HL-60/S4 treated with phorbol 12-myristate 13-acetate at 8.2 ng/mL for 4 days and 3 days (cell line): Measurements from ENCODE around the gene ZNF497.

Experiments
- in situ Hi-C: fragments of 300-500 bp; cut with MboI; formaldehyde crosslinking; loops from 2 replicates; pipeline ENCODE4 v1.15.0; 2022; ENCODE audit warnings: low sequenced_read_pairs

ZNF497 gene

DNA sequence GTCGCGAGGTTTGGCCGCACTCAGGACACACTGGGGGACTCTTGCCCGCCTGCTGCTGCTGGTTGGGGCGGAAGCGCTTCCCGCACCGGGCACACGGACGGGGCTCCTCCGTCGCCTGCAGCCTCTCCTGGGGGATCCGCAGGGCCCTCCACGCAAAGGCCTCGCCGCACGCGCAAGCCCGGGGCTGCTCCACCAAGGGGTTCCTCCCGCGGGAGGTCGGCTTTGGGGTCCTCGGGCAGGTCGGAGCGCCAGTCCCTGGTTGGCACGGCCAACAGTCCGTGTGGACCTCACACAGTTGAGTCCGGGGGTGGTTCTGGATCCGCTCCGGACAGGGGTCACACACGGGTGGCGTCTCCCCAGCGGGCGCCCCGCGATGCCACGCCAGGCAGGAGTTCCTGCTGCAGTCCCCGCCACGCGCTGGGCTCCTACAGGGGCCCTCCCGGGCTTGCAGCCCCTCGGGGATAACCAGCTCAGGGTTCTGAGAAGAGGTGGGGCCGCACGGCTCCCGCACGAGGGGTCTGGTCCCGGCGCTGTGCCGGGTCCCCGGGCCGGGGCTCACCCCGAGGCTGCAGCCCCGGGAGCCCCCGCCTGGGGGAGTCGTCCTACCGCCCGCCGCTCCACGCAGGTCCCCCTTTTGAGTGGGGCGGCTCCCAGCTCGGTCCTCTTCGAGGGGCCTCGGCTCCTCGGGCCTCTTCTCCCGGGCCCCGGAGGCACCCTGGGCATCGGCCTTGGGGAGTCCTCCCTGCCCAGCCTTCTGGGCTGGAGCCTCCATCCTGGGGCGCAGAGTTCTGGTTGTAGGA, 6.2 kb upstream of the ZNF497 start:
- in situ Hi-C loops = no loop called here

DNA sequence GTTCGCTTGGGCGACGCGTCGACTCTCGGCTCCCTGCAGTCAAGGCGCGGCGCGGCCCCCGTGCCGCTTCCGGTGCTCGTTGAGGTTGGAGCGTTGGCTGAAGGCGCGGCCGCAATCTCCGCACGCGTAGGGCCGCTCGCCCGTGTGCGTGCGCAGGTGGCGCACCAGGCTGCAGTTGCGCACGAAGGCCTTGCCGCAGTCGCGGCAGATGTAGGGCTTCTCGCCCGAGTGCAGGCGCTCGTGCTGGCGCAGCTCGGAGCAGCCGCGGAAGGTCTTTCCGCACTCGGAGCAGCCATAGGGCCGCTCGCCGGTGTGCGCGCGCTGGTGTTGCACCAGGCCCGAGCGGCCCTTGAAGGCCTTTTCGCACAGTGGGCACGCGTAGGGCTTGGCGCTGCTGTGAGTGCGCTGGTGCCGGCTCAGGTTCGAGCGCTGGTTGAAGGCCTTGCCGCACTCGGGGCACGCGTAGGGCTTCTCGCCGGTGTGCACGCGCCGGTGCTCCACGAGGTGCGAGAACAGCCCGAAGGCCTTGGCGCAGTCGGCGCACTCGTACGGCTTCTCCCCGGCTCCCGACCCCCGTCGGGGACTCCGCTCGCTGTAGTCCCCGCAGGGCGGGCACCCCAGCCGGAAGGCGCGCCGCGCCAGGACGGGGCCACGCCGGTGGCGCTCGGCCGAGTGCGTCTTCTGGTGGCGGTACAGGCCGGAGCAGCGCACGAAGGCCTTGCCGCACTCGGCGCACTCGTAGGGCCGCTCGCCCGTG, 5.3 kb upstream of the ZNF497 start:
- in situ Hi-C loops = no loop called here

DNA sequence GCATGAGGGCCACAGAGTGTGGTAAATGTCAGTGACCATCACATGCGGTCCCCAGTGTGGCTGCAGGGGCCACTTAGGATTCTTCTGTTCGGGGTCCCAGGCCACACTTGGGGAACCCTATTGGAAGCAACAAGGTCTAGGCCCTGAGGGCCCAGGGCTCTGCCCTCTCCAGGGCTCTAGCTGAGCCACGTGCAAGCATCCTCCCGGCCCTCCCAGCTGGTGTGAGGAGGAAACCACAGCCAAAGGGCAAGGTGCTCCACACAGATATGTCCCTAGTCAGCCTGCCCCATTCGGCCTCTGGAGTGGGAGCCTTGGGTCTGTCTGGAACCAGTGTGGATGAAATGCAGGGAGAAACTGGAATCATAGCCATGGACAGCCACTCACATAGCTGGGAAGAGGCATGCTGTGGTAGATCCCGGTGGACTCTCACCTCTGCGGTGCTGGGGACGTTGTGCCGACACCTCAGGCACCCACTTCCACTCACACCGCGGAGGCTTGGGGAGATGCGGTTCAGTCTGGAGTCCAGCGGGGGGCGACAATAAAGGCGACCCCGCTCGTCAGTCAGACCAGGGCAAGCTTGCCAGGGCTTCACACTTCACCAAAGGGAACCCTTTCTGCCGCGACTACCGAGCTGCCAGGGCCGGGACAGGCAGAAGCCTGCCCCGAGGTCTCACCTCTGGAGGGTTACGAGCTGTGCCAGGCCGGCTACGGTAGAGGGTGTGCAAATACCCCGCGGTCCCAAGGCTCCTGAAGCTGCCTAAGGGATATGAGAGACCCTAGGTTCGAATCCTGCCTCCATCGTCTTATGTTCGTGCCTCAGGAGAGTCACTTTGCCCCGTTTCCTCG, 4.3 kb upstream of the ZNF497 start:
- in situ Hi-C loops = no loop called here

DNA sequence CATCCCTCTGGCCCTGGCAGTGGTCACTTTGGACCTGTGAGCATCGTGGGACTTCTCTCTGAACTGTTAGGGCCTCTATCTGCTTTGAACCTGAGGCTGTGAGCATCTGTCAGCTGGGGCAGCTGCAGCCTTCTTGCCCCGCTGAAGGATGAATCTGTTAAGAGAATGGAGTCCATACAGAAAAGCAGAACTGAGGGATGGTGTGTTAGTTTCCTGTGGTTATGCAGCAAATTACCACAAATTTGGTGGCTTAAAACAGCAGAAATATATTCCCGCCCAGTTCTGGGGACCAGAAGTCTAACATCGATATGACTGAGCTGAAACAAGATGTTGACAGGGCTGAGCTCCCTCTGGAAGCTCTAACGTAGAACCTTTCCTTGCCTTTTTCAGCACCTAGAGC, 1.6 kb upstream of the ZNF497 start:
- in situ Hi-C loops = no loop called here

DNA sequence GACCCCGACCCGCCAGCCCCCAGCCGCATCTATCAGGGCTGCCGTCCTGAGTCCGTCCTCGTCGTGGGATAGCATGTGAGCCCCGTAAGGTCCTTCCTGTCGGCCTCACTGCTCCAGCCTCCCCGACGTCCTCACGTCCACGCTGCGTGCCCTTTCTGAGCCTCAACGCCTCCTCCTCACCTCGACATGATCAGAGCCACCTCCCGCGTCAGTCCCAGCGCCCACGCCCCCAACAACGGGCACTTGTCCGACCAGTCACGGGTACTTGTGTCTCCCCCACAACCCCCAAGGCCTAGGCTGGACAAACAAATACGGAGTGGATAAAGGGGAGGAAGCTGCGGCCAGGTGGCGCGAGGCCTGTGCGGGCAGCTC, 665 bp downstream of the ZNF497 start:
- in situ Hi-C loops = no loop called here

DNA sequence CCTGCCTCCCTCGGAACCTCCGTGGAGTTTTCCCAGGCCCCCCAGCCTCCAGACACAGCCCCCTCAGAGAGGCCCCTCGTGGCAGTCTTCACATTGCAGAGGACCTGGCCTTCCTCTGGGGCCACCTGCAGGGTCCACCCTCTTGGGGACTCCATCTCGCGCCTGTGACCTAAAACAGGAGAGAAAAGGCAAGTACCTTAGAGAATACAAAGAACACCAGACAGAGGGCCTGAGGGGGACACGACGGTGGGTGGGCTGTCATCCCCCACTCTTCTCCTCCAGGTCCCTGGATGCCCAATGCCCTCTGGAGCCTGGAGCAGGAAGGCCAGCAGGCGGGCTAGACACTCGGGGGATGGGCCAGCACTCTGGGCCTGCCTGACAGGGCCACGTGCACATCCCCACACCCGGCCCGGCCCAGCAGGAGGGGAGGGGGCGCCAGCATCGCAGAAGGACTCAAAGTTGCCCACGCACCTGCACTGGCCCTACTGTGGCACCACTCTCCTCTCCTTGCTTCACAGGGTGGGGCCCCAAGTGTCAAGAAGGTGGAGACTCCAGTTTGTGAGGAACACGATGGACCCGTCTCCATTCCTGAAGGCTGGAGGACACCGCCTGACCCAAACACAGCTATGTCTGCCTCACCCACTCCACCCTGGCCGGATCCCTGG, 4.9 kb downstream of the ZNF497 start:
- in situ Hi-C loops = no loop called here

DNA sequence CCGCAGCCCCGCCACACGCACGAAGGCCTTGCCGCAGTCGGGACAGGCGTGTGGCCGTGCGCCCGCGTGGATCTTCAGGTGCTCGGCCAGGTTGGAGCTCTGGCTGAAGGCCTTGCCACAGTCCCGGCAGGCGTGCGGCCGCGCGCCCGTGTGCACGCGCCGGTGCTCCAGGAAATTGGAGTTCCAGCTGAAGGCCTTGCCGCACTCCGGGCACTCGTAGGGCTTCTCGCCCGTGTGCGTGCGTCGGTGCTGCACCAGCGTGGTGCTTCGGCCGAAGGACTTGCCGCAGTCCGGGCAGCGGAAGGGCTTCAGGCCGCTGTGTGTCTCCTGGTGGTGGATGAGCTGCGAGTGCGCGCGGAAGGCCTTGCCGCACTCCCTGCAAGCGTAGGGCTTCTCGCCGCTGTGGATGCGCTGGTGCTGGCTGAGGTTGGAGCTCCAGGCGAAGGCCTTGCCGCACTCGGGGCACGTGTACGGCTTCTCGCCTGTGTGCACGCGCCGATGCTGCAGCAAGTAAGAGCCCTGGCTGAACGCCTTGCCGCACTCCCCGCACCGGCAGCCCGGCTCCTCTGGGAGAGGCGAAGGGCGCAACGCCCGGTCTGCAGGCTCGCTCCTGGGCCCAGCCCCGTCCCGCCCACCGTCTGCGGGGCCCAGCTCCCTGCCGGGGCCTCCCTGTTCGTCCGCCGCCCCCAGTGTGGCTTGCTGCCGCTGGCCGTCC, 5.6 kb downstream of the ZNF497 start:
- in situ Hi-C loops = no loop called here

DNA sequence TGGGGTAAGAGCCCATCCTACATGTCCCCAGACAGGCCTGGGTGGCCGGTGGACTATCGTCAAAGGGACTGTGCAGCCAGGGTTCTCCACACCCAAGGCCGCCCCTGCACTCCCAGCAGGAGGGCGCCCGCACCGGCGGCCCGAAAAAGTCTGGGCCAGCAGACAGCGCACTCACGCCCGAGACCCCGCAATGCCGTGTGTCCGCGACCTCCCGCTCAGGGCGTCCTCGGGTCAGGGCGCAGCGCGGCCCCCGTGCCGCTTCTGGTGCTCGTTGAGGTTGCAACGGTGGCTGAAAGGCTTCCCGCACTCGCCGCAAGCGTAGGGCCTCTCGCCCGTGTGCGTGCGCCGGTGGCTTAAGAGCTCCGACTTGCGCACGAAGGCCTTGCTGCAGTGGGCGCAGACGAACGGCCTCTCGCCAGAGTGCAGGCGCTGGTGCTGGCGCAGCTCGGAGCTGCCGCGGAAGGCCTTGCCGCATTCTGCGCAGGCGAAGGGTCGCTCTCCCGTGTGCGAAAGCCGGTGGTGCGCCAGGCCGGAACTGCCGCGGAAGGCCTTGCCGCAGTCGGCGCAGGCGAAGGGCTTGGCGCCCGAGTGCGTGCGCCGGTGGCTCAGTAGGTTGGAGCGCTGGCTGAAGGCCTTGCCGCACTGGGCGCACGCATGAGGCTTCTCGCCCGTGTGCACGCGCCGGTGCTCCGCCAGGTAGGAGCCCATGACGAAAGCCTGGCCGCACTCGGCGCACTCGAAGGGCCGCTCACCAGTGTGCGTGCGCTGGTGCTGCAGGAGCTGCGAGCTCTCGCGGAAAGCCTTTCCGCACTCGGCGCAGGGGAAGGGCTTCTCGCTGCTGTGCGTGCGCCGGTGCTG, 6.4 kb downstream of the ZNF497 start:
- in situ Hi-C loops = no loop called here

DNA sequence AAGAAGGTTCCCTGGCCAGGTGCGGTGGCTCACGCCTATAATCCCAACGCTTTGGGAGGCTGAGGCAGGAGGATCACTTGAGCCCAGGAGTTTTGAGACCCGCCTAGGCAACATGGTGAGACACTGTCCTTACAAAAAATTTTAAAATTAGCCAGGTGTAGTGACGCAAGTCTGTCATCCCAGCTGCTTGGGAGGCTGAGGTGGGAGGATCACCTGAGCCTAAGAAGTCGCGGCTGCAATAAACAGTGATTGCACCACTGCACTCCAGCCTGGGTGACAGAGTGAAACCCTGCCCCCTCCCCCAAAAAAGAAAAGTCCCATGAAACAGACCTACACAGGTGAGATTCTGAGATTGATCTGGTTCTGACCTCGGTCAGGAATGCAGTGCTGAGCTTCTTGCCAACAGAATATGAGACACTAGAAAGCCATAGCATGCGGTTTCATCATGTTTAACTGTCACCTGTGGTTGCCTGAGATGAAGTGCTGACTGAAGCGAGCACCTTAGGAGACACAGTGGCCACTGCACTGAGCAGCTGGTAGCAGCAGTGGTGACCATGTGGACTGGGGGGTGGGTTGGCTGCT, 7.2 kb downstream of the ZNF497 start:
- in situ Hi-C loops = no loop called here

DNA sequence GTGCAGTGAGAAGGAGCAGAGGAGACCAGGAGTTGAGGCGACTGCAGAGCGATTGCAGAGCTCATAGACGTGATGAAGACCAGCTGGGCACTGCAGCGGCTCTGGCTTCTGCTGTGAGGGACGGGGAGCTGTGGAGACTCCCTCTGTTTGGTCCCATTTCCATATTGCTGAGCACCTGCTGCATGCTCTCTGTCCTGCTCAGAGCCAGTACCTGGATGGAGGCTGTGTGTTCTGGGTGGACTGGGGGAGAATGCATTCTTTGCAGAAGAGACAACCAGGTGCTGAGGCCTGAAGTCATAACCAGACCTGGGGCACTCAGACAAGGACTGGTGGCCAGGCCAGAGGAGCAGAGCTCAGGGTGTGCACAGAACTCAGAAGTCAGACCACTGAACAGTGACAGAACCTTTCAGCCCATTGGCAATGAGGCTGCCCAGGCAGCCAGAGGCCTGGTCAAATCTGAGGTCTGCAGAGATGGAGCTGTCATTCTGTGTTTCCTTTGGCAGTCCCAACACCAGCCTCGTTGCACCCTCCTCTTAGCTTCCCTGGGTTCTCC, 8.0 kb downstream of the ZNF497 start:
- in situ Hi-C loops = no loop called here

DNA sequence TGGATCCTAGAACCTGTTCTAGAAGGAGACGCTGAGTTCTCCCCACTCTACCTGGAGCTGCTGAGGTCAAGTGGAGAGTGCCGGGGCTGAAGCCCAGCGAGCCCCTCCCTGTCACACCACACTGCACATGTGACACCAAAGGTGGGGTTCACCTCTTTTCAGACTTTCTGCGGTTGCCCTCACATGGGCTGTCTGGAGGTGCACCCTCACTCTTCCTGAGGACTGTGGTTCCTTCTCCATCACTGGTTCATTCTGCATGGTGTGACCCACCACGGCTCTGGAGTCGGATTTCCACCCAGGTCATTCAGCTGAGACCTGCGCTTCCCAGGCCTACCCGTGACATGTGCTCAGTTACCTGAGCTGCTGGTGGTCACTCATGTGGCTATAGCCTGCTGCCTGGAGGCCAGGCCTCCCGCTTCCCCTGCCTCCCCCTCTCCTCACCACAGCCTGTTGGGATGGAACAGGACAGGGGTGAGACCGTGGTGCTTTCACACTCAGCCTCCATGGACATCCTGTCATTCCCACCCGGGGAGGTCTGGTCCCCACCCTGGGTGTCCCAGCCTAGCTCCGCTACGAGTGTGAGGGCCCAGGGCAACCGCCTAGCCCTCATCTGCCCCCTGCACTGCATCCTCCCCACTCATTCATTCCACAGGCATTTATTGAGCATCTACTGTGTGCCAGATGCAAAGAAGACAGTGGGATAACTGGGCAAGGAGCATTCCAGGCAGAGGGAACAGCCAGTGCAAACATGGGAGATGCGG, 8.7 kb downstream of the ZNF497 start:
- in situ Hi-C loops = no loop called here

DNA sequence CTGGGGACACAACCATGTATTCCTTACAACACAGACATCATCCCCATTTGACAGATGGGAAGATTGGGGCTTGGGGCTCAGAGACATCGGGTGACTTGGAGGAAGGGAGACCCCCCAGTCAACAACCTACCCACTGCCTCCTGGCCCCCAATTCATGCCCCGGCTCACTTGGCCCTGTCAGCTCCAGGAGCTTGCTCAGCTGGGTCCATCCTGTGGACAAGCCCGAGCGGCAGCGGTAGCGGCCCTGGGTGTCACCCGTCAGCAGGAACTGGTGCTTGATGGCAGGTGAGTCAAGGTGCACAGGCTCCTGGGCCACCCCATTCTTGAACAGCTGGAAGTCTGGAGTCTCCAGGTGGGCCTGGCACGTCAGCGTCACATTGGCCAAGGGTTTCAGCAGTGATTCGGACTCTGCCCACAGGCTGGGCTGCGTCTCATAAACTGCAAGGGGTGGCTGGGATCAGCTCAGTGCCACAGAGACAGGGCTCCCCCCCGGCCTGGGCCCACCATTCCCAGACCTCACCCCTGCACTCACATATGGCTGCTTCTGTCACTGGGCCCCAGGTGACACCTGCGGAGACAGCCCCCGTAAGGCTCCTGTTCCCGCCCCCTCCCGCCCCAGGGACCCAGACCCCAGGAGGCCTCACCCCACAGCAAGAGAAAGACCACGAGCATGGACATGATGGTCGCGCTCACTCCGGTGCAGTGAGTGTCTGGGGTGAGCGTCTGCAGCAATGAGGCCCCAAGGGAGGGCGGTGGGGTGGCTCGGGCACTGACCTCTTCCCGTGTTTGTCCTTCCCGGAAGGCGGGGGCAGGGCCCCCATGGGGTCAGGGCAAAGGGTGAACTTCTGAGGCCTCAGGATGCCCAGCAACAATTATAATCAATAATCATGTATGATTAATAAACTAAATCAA, 9.5 kb downstream of the ZNF497 start, which contains the start of gene A1BG:
Gene A1BG (minus strand): TSS at position 733 of the 912 bp plus-strand sequence. CDS start 55 bp downstream, at position 678.
- in situ Hi-C loops = no loop called here

DNA sequence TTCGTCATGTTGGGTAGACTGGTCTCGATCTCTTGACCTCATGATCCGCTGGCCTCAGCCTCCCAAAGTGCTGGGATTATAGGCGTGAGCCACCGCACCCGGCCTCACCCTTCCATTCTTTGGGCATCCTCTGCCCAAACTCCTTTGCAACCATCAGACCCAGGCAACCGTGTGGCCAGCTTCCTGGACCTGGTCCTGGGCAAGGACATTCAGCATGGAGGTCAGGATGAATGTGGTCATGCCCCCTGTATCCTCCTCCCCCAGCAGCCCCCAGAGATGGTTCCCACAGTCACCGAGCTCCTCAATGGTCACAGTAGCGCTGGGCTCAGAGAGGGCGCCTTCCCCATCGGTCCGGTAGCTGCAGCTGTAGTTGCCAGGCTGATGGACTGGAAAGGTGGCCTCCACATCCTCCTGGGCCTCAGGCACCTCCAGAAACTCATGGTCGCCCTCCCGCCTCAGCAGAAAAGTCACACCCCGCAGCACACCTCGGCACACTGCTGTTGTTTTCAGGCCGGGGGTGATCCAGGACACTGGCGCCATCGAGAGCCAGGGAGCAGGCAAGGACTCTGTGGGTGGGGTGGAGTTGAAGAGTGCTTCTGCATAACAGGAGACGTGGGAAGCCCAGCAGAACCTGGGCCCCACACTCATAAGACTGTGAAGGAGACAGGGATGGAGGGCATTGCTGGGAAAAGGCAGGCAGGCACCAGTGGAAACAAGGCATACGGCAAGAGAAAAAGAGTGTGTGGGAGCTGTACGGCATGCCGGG, 10.4 kb downstream of the ZNF497 start:
- in situ Hi-C loops = no loop called here

DNA sequence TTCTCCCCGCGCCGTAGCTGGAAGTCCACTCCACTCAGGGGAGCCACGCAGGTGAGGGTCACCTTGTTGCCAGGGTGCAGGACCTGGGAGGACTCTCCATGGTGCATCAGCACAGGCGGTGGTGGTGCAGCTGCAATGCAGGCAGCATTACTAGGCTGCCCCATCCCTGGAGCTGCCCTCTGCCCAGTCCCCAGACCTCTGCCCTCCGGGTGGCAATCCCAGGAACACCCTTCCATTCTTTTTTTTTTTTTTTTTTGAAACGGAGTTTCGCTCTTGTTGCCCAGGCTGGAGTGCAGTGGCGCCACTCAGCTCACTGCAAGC, 11.0 kb downstream of the ZNF497 start:
- in situ Hi-C loops = no loop called here

DNA sequence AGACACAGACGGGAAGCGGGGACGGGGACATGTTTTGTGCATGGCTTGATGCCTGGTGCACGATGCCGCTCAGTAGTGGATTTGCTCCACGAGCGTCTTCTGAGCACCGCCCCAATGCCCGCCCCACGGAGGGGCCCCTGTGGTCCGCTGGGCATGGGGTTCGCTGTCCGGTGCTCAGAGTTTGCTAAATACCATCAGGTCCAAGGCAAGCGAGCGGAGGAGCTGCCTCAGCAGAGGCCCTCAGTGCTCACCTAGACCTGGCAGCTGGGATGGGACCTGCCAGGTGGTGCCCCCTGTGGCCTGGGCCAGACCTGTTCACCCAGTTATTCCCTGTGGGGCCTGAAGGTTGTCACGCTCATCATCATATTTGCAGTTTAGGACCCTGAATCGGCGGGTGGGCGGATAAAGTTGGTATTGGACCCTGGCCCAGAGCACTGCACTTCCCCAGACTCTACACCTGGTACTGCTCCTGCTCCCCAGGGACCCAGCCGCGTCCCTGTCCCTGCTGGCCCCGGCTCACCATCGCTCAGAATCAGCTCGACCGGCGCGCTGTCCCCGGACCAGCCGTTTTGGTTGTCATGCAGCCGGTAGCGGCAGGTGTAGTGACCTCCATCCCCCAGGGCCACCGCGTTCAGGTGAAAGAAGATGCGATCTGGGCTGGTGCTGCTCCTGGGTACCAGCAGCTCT, 11.5 kb downstream of the ZNF497 start:
- in situ Hi-C loops = no loop called here
